GM21360 (cell line): ENCODE measurements around the gene DIS3.
"Not testable (repeated sequence)": the region's sequence is repeated elsewhere in the genome, so short reads cannot be mapped to it uniquely, and the experiment has no call there.

ENCODE experiments used
- ATAC-seq: cut with Tn5 transposase; IDR thresholded peaks from one replicate; pipeline ENCODE4 v1.9.1; 2021; ENCODE audit warnings: mild to moderate bottlenecking, moderate library complexity; ENCODE audit not compliant: unreplicated experiment

Gene DIS3

GRCh38 chr13:72781451-72782439, at the start of gene DIS3, which contains the start of gene PIBF1:
Gene DIS3 (minus strand): TSS chr13:72781900. CDS start chr13:72781832, 68 bp downstream.
Gene PIBF1 (plus strand): TSS chr13:72782133. CDS start chr13:72783470, 1,337 bp downstream.
- ATAC-seq: peak; percentile 98

- no peak for ATAC-seq
Observed at GRCh38 chr13:72823724-72824123, 42.0 kb upstream of the DIS3 start.

- no peak for ATAC-seq
Observed at GRCh38 chr13:72823081-72823480, 41.4 kb upstream of the DIS3 start.

GRCh38 chr13:72820898-72821279, 39.2 kb upstream of the DIS3 start:
- ATAC-seq: no peak

- no peak for ATAC-seq
Observed at GRCh38 chr13:72820156-72820897, 38.6 kb upstream of the DIS3 start.

GRCh38 chr13:72808917-72809500, 27.3 kb upstream of the DIS3 start:
- ATAC-seq: no peak

- ATAC-seq: not testable (repeated sequence)
Observed at GRCh38 chr13:72806514-72806913, 24.8 kb upstream of the DIS3 start.

- ATAC-seq: no peak
Observed at GRCh38 chr13:72805676-72806346, 24.1 kb upstream of the DIS3 start.

DNA sequence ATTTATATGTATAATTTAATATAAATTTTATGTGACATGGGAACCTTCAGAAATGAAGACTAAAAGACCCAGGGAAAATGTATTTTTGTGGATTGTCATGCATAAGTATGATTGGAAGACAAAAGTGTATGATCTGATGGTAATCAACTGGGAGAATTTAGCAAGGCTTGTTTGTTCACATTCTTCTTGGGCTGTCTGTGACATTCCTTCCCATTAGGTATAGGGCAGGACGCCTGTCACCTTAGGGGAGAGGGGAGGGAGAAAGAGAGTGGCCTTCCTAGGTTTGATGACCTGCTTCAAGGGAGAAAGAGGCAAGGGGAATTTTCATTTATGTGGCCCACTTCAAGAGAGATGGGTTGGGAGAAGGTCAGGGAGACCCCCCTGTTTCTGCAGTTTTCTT, 22.6 kb upstream of the DIS3 start:
- no peak for ATAC-seq

DNA sequence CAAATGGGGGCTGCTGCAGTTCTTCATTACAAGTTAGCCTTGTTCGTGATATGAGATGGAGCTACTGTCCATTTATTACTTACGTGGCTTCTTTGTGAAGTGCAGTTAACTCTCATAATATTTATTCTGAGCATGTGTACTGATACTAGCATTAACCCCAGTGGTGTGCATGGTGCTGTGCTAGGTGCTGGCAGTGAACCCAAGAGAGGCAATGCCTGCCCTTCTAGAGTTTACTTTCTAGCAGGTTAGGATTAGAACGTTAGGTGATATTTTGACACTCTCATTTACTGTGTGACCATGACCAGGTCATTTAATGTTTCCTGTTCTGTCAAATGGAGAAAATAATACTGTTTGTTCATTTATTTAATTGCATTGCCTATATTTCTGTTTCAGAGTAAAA, 17.1 kb upstream of the DIS3 start:
- ATAC-seq: no peak

GRCh38 chr13:72792640-72793039, 10.9 kb upstream of the DIS3 start:
- ATAC-seq: no peak

GRCh38 chr13:72788831-72789230, 7.1 kb upstream of the DIS3 start:
- ATAC-seq: no peak

DNA sequence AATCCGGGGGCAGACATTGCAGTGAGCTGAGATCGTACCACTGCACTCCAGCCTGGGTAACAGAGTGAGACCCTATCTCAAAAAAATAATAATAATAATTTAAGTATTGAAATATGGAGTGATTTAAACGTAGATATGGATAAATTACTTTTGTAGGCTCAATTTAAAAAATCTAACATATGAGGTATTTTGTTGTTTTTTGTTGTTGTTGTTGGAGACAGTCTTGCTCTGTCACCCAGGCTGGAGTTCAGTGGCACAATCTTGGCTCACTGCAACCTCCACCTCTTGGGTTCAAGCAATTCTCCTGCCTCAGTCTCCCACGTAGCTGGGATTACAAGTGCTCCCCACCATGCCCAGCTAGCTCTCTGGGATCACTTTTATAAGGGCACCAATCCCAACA, 3.0 kb upstream of the DIS3 start:
- ATAC-seq: not testable (repeated sequence)

DNA sequence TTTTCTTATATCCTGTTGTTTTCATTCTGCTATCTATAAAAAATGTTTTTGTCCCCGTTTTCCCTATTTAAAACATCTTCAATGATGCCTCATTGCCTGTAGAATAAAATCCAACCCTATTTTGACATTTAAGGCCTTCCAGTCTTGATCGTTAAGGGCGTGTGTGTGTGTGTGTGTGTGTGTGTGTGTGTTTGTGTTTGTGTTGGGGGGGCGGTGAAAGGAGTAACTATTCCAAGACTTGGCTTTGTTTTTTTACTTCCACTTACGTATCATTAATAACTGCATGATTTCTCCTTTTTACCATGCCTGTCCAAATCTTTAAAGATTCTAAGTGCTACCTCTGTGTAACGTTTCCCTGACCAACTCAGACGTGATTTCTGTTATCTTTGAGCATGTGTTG, 1.0 kb upstream of the DIS3 start:
- no peak for ATAC-seq

- ATAC-seq: no peak
Observed at GRCh38 chr13:72774019-72774418, 7.7 kb downstream of the DIS3 start.

- no peak for ATAC-seq
Observed at GRCh38 chr13:72763411-72763810, 18.3 kb downstream of the DIS3 start.

DNA sequence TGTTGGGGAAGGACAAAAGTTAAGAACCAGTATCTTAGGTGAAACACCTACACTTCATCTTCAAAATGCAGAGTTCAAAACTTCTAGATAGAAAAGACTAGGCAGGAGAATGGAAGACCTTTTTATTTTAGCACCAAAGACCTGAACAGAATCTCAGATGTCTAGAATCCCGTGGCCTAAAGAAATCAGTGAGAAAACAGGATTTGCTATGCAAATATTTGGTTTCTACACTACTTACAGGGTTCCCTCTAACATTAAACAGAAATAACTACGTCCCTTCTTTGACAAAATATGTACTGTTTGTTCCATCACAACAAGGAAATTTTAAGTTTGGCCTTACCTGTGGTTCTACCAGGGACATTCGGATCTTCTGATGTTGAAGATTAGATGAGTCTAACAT, 21.5 kb downstream of the DIS3 start:
- ATAC-seq: no peak

DNA sequence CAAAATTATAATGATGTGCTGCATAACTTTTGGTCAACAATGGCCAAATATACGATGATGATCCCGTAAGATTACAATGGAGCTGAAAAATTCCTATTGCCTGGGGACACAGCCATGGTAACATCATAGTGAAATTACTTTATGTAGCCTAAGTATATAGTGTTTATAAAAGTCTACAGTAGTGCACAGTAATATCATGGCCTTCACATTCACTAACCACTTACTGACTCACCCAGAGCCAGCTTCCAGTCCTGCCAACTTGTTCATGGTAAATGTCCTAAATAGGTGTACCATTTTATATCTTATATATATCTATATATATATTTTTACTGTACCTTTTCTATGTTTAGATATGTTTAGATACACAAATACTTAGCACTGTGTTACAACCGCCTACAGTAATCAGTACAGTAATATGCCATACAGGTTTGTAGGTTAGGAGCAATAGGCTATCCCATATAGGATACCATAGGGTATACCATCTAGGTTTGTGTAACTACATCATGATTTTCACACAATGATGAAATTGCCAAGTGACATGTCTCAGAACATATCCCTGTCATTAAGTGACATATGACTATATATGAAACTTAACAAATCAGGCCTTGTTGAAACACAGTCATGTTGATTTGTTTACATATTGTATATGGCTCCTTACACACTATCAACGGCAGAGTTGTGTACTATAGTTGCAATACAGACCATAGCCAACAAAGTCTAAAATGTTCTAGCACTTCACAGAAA, 23.7 kb downstream of the DIS3 start:
- ATAC-seq: no peak

DNA sequence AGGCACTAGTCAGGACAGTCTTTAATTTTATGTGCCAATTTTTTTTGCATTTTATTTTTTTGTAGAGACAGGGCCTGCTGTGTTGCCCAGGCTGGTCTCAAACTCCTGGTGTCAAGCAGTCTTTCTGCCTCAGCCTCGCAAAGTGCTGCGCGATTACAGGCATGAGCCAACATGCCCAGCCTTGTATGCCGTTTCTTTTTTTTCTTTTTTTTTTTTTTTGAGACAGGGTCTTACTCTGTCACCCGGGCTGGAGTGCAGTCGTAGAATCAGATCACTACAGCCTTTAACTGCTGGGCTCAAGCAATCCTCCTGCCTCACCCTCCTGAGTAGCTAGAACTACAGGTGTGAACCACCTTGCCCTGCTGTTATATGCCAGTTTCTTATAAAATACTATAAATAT, 27.6 kb downstream of the DIS3 start:
- no peak for ATAC-seq

DNA sequence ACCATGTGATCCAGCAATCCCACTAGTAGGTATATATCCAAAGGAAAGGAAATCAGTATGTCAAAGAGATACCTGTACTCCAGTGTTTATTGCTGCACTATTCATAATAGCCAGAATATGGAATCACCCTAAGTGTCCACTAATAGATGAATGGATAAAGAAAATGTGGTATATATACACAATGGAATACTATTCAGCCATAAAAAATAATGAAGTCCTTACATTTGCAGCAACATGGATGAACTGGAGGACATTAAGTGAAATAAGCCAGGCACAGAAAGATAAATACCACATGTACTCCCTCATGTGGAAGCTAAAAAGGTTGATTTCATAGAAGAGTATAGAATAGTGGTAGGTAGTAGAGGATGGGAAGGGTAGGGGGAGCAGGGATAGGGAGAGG, 30.5 kb downstream of the DIS3 start:
- no peak for ATAC-seq
